ENCODE results near the gene PTTG2. TPM values are rescaled to one million over a fixed set of nuclear protein-coding genes. Genes with fewer than 3 reads are reported as not detected.

The PTTG2 gene
- total RNA-seq, 1 donor from 2014 or later, result 0.84 TPM

DNA sequence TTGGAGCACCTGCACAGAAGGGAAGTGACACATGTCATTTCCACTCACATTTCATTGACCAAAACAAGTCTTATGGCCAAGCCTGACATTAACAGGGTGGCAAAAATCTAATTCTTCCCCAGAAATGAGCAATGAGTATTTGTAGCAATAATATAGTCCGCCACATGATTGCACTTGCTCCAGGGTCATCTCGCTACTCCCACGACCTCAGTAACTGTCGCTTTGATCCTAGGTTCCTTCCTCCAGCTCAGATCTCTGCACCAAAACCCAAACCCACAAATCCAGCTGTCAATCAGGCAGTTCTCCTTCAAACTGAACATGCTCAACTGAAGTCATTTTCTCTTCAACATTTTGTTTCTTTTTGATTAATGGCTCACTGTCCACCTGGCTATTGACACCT, 25.2 kb upstream of the PTTG2 start:
- no peaks in the 10 kb centered on the region for H3K27me3 ChIP-seq
- no peaks in the 10 kb centered on the region for H3K4me1 ChIP-seq
- no peaks in the 10 kb centered on the region for H3K36me3 ChIP-seq
- DNase-seq (no peak), ATAC-seq (peak; percentile 72)
- TF ChIP-seq, protein P1, sequence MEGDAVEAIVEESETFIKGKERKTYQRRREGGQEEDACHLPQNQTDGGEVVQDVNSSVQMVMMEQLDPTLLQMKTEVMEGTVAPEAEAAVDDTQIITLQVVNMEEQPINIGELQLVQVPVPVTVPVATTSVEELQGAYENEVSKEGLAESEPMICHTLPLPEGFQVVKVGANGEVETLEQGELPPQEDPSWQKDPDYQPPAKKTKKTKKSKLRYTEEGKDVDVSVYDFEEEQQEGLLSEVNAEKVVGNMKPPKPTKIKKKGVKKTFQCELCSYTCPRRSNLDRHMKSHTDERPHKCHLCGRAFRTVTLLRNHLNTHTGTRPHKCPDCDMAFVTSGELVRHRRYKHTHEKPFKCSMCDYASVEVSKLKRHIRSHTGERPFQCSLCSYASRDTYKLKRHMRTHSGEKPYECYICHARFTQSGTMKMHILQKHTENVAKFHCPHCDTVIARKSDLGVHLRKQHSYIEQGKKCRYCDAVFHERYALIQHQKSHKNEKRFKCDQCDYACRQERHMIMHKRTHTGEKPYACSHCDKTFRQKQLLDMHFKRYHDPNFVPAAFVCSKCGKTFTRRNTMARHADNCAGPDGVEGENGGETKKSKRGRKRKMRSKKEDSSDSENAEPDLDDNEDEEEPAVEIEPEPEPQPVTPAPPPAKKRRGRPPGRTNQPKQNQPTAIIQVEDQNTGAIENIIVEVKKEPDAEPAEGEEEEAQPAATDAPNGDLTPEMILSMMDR (IDR thresholded peaks at IDR 0.05), result no peak
- H3K27ac ChIP-seq, result no peak overlapping the region
- H3K9me3 ChIP-seq, result no peaks in the 10 kb centered on the region
- H3K4me3 ChIP-seq, result no peak overlapping the region
- intact Hi-C loops (cut with DNase I), result no loop called here

DNA sequence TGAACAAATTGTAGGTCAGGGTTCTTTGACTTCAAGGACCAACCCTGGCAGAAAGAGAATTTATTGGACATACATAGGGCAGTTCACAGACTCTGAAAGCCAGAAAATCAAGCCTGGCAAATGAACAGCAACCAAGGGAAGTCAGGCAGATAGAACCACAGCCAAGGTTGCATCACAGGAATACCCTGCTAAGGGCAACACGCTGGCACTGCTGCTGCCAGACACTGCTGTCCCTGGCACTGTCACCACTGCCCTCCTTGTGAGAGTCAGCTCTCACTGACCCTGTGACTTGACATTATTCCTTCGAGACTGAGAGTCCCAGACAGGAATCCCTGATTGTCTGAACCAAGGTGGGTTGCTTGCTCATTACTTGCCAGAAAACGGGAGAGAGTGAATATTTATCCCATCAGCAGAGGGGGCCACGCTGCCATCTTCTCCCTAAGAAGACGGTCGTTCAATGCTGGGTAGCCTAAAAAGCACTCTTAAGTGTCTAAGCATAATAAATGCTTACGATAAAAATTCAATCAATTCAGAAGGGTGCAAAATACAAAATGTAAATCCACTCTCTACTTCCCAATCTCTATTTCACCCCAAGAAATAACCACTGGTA, 23.2 kb upstream of the PTTG2 start:
- Histone ChIP-seq H3K4me3 (no peak overlapping the region), H3K27ac (no peak overlapping the region), H3K27me3 (no peaks in the 10 kb centered on the region), H3K9me3 (no peaks in the 10 kb centered on the region), H3K36me3 (no peaks in the 10 kb centered on the region), H3K4me1 (no peaks in the 10 kb centered on the region)
- intact Hi-C loops (cut with DNase I), result no loop called here
- no peak for DNase-seq
- ATAC-seq, result peak; percentile 63
- TF ChIP-seq, protein P1 (IDR thresholded peaks at IDR 0.05), result no peak

DNA sequence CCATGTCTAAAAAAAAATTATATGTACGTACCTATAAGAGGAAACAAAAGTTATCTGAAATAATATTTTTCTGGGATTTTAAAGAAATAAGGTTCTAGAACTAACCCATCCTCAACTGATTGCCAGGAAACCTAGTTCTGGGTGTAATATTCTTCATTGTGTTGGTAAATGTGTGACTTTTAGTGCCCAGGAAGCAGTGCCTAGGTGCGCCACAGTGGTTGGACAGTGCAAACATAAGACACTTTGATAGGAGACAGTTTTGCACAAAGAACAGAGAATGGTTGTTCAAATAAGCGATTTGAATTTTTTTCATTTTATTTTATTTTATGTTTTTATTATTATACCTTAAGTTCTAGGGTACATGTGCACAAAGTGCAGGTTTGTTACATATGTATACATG, 22.0 kb upstream of the PTTG2 start:
- Histone ChIP-seq H3K4me1 (no peaks in the 10 kb centered on the region), H3K36me3 (no peaks in the 10 kb centered on the region), H3K27me3 (no peaks in the 10 kb centered on the region), H3K4me3 (no peak overlapping the region), H3K9me3 (no peaks in the 10 kb centered on the region), H3K27ac (no peak overlapping the region)
- TF ChIP-seq, protein P1 (IDR thresholded peaks at IDR 0.05), result no peak
- no peak for ATAC-seq
- DNase-seq, result no peak
- intact Hi-C loops (cut with DNase I), result no loop called here

DNA sequence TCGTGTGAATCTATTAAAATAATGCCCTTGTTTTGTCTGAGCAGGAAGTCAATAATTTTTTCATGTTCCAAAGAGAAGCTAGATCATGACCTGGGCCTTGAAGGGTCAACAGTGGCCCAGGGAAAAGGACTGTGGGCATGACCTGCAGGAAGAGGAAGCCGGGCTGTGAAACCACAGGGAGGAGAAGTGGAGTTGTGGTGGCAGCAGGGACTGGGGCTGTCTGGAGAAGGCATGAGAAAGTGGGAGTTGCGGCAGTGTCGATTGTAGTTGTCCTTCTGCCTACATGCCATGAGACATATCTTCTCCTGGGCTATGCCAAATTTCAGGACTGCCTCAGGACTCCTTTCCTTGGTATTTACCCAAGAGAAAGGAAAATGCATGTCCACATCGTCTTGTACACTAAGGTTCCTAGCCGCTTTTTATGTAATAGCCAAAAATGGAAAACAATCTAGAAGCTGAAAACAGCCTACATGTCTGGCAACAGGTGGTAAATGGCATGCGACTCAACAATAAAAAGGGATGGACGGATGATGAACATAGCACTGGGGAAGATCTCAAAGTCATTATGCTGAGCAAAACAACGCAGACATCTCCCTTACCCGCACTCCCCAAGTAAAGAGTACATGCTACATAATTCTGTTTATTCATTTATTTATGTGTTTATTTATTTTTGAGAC, 13.6 kb upstream of the PTTG2 start:
- ATAC-seq (peak; percentile 98), DNase-seq (peak; percentile 70)
- H3K9me3 ChIP-seq, result no peaks in the 10 kb centered on the region
- intact Hi-C loops (cut with DNase I), result no loop called here
- no peaks in the 10 kb centered on the region for H3K36me3 ChIP-seq
- TF ChIP-seq, protein P1 (IDR thresholded peaks at IDR 0.05), result no peak
- H3K27ac ChIP-seq, result no peak overlapping the region
- no peaks in the 10 kb centered on the region for H3K4me1 ChIP-seq
- no peak overlapping the region for H3K4me3 ChIP-seq
- no peaks in the 10 kb centered on the region for H3K27me3 ChIP-seq

DNA sequence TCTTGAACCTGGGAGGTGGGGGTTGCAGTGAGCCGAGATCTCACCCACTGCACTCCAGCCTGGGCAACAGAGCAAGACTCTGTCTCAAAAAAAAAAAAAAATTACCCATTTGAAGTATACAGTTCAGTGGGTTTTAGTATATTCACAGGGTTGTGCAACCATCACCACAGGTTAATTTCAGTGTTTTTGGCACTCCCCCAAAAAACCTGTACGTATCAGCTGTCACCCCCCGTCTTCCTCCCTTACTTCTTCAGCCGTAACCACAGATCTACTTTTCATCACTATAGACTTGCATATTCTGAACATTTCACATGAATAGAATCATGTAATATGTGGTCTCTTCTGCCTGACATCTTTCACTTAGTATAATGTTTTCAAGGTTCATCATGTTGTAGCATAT, 11.7 kb upstream of the PTTG2 start:
- no peaks in the 10 kb centered on the region for H3K36me3 ChIP-seq
- TF ChIP-seq, protein P1 (IDR thresholded peaks at IDR 0.05), result no peak
- no peak overlapping the region for H3K4me3 ChIP-seq
- intact Hi-C loops (cut with DNase I), result no loop called here
- no peak overlapping the region for H3K27ac ChIP-seq
- no peaks in the 10 kb centered on the region for H3K4me1 ChIP-seq
- H3K9me3 ChIP-seq, result no peaks in the 10 kb centered on the region
- no peak for DNase-seq
- ATAC-seq, result no peak
- H3K27me3 ChIP-seq, result no peaks in the 10 kb centered on the region

All from upper lobe of right lung (tissue), 1 donor.